Adrenal gland (tissue), 12 donors: ENCODE measurements around the gene SSR1. TPM values are rescaled to one million over a fixed set of nuclear protein-coding genes. Genes with fewer than 3 reads are reported as not detected.

ENCODE experiments used
- DNase-seq, 7 donors: peaks; one replicate each; pipeline ENCODE4 v3.0.0-alpha.2; 2019 to 2020
- H3K27ac ChIP-seq, 5 donors: fragments of 200-600 bp; sonication (generic) in 4 of 5; 1 replicate in 3 of 5; 2 replicates in 2 of 5; pipeline versions ENCODE4 v1.5.1 to v1.8.0; 2016 to 2020; ENCODE audit warnings: mild to moderate bottlenecking in 1 of 5
- H3K27me3 ChIP-seq: fragments of 200-600 bp; 2 replicates; pipeline ENCODE4 v1.8.0; 2021
- H3K36me3 ChIP-seq, 2 donors: fragments of 200-600 bp; replicated peaks in 1 of 2; 1 replicate in 1 of 2; 2 replicates in 1 of 2; pipeline versions ENCODE4 v1.5.1 to v1.8.0; 2018 to 2022
- H3K4me1 ChIP-seq, 2 donors: fragments of 200-600 bp; replicated peaks in 1 of 2; 1 replicate in 1 of 2; 2 replicates in 1 of 2; pipeline versions ENCODE4 v1.5.1 to v1.8.0; 2018 to 2021
- H3K4me3 ChIP-seq, 4 donors: fragments of 200-600 bp; sonication (generic) in 3 of 4; one replicate each; pipeline ENCODE4 v1.5.1; 2016 to 2018
- H3K9me3 ChIP-seq, 3 donors: fragments of 200-600 bp; sonication (generic) in 1 of 3; replicated peaks in 1 of 3; 1 replicate in 2 of 3; 2 replicates in 1 of 3; pipeline versions ENCODE4 v1.5.1 to v1.8.0; 2016 to 2021
- POLR2A ChIP-seq, 2 donors: fragments of 450-650 bp; IDR thresholded peaks; one replicate each; pipeline ENCODE4 v1.6.1; 2017; ENCODE audit warnings: antibody characterized with exemption in 2 of 2, mild to moderate bottlenecking in 2 of 2, moderate library complexity in 1 of 2
- WGBS, 4 donors: extraction: QIAGEN DNeasy Blood & Tissue Kit in 2 of 4; methylation state at CpG; one replicate each; pipeline versions ENCODE4 v1.1.5 to v1.1.7; 2013 to 2017; 5-methylcytosine and 5-hydroxymethylcytosine counted together
- intact Hi-C, 2 donors: fragments of 100-400 bp; cut with DNase I; formaldehyde crosslinking; loops; one replicate each; pipeline versions ENCODE4 v1.14.1 to v1.15.0; 2022 to 2023
- polyA plus RNA-seq, 3 donors: library from polyadenylated mRNA; stranded (reverse); fragments of 200-250 nt in 2 of 3; fragments of 350-450 nt in 1 of 3; fragmentation: Illumina TruSeq in 1 of 3; extraction: RNeasy Lipid Tissue Mini Kit (QIAGEN cat#74804) in 1 of 3; gene quantifications; one replicate each; pipeline ENCODE4 v1.2.3, GENCODE V29; 2013 to 2014
- total RNA-seq, 9 donors: library from RNA; depleted of rRNA in 4 of 9; stranded (reverse); fragments of >200 nt in 4 of 9; fragments of 120-200 nt in 1 of 9; fragmentation: NEBNext Ultra II Directional in 1 of 9; extraction: Animal tissue kit (Norgen Biotek cat#: 25700) in 1 of 9; gene quantifications; one replicate each; pipeline versions ENCODE4 v1.1.0 to v1.2.4, GENCODE V29; 2013 to 2023
- TF ChIP-seq, protein P1 (sequence below), 6 experiments: fragments of 450-650 bp in 4 of 6; fragments of 200-600 bp in 2 of 6; sonication (generic) in 1 of 6; IDR thresholded peaks; 1 replicate in 5 of 6; 2 replicates in 1 of 6; pipeline versions ENCODE4 v1.5.1 to v1.8.0; 2016 to 2021; ENCODE audit warnings: antibody characterized with exemption in 6 of 6, mild to moderate bottlenecking in 2 of 6, moderate library complexity in 1 of 6
- donor health status: healthy with polysubstance abuse.
- donor health status: Bipolar disorder and iron deficiency.
- donor health status: DM: yes; HTN: yes; CAD: no.
- donor health status: DM: no; HTN: no; CAD: no.
- donor health status: DM: no; HTN: no; CAD: no.
- donor health status: DM: yes; HTN: yes; CAD: no.

SSR1 gene
- total and polyA plus RNA-seq, 12 donors, result 9.7 to 281 (median 96.3) TPM

DNA sequence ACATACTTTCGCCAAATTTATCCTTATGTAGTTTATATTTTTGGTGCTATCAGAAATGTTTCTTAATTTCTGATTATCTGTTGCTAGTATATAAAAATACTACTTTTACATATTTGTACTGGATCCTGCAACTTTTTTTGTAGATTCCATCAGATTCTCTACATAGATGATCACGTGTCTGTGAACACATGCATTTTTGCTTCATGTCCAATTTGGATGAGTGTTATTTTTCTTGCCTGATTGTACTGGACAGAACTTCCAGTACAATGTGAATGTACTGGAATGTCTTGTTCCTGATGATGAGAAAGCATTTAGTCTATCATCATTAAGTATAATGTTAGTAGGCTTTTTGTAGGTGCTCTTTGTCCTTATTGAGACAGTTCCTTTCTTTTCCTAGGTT is 25.0 kb upstream of the SSR1 start:
- no peak overlapping the region for H3K4me3 ChIP-seq
- H3K4me1 ChIP-seq, result no peaks in the 10 kb centered on the region
- no peak for DNase-seq
- H3K27me3 ChIP-seq, result peaks cover 9% of the 10 kb centered on the region
- 58 to 93% (median 79%) methylated on average over 2 of the region's 2 CpGs for WGBS, 4 donors
- intact Hi-C loops, result no loop called here
- H3K27ac ChIP-seq, result no peak overlapping the region
- no peaks in the 10 kb centered on the region for H3K9me3 ChIP-seq
- H3K36me3 ChIP-seq, result no peaks in the 10 kb centered on the region
- no peak for TF ChIP-seq POLR2A (IDR thresholded peaks at IDR 0.05)
- TF ChIP-seq, protein P1, sequence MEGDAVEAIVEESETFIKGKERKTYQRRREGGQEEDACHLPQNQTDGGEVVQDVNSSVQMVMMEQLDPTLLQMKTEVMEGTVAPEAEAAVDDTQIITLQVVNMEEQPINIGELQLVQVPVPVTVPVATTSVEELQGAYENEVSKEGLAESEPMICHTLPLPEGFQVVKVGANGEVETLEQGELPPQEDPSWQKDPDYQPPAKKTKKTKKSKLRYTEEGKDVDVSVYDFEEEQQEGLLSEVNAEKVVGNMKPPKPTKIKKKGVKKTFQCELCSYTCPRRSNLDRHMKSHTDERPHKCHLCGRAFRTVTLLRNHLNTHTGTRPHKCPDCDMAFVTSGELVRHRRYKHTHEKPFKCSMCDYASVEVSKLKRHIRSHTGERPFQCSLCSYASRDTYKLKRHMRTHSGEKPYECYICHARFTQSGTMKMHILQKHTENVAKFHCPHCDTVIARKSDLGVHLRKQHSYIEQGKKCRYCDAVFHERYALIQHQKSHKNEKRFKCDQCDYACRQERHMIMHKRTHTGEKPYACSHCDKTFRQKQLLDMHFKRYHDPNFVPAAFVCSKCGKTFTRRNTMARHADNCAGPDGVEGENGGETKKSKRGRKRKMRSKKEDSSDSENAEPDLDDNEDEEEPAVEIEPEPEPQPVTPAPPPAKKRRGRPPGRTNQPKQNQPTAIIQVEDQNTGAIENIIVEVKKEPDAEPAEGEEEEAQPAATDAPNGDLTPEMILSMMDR (IDR thresholded peaks at IDR 0.05), result no peak

DNA sequence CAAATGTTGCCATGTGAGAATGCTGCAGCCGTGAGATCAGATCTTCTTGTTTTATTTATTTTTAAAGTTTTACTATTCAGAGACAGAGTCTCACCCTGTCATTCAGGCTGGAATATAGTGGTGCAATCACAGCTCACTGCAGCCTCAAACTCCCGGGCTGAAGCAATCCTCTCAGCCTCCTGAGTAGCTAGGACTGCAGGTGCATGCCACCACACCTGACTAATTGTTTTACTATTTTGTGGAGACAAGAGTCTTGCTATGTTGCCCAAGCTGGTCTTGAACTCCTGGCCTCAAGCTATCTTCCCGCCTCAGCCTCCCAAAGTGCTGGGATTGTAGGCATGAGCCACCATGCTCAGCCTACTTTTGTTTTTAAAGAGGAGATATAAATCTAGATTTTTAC is 22.5 kb upstream of the SSR1 start:
- no peak overlapping the region for H3K27ac ChIP-seq
- intact Hi-C loops, result no loop called here
- DNase-seq, result no peak
- H3K27me3 ChIP-seq, result peaks cover 9% of the 10 kb centered on the region
- no peak for TF ChIP-seq POLR2A (IDR thresholded peaks at IDR 0.05)
- TF ChIP-seq, protein P1 (IDR thresholded peaks at IDR 0.05), result no peak
- WGBS, 4 donors, result 78 to 93% (median 83%) methylated on average over 3 of the region's 3 CpGs
- H3K9me3 ChIP-seq, result no peaks in the 10 kb centered on the region
- no peak overlapping the region for H3K4me3 ChIP-seq
- no peaks in the 10 kb centered on the region for H3K4me1 ChIP-seq
- H3K36me3 ChIP-seq, result no peaks in the 10 kb centered on the region

DNA sequence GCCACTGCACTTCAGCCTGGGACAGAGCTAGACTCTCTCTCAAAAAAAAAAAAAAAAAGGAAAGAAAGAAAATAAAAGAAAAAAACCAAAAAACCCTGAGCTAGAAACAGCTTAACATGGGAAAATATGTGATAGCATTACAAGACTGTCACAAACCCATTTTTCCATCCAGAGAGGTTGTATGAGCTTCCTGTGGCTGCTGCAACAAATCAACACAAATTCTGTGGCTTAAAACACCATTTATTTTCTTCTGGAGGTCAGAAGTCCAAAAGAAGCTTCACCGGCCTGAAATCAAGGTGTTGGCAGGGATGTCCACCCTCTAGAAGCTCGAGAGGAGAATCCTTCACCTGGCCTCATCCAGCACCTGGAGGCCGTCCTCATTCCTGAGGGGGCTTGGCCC is 21.7 kb upstream of the SSR1 start:
- 78 to 87% (median 86%) methylated on average over 2 to 3 of the region's 3 CpGs for WGBS, 4 donors
- DNase-seq, result no peak
- H3K4me3 ChIP-seq, result no peak overlapping the region

DNA sequence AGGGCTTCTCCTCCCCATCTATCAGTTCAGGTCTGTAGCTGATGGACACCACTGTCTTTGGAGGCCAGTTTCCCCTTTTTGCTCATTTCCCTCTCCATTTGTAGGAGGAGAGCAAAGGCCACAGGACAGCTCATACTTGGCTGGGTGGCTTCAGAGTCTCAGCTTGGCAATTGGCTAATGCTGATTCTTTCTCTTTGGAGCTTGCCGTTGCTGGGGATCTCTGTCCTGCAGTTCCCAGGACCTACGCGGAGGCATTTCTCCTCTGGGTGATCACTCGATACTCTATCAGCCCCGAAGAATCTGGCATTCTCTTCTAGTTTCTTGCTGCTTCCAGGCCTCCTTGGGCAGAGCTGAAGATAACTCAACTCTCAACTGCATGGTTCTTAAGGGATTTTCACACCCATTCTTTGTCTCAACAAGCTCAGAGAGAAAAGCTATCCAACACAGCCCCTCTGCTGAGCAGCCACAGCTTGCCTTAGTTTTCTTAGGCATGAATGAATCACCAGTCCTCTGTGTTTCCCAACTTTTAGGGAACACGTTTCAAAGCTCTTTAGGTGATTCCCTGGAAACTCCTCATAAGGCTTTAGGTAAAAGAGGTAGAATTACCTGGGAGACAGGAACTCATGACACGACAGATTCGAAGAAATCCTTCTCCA is 19.2 kb upstream of the SSR1 start:
- no peaks in the 10 kb centered on the region for H3K9me3 ChIP-seq
- no peak overlapping the region for H3K27ac ChIP-seq
- no peak overlapping the region for H3K4me3 ChIP-seq
- TF ChIP-seq POLR2A (IDR thresholded peaks at IDR 0.05), result no peak
- TF ChIP-seq, protein P1 (IDR thresholded peaks at IDR 0.05), result no peak
- 79 to 88% (median 84%) methylated on average over 8 of the region's 8 CpGs for WGBS, 4 donors
- no peaks in the 10 kb centered on the region for H3K4me1 ChIP-seq
- intact Hi-C loops, result no loop called here
- H3K36me3 ChIP-seq, result no peaks in the 10 kb centered on the region
- no peaks in the 10 kb centered on the region for H3K27me3 ChIP-seq
- no peak for DNase-seq

More for the DNA sequence above, 21.7 kb upstream of the SSR1 start:
- H3K27me3 ChIP-seq, result peaks cover 2% of the 10 kb centered on the region
- TF ChIP-seq, protein P1 (IDR thresholded peaks at IDR 0.05), result no peak
- TF ChIP-seq POLR2A (IDR thresholded peaks at IDR 0.05), result no peak
- H3K36me3 ChIP-seq, result no peaks in the 10 kb centered on the region
- H3K4me1 ChIP-seq, result no peaks in the 10 kb centered on the region
- intact Hi-C loops, result no loop called here
- H3K27ac ChIP-seq, result no peak overlapping the region
- no peaks in the 10 kb centered on the region for H3K9me3 ChIP-seq
